ENCODE results near the gene CXCL9. TPM values are rescaled to one million over a fixed set of nuclear protein-coding genes. Genes with fewer than 3 reads are reported as not detected.

The CXCL9 gene
- total and polyA plus RNA-seq, 8 donors = 0.25 to 4.3 (median 0.81) TPM; not detected in 2

GRCh38 chr4:75953509-75953908 lies 53.8 kb downstream of the CXCL9 start:
- Histone ChIP-seq H3K4me3 (no peak overlapping the region), H3K27me3 (no peaks in the 10 kb centered on the region), H3K27ac (no peak overlapping the region), H3K9me3 (no peaks in the 10 kb centered on the region), H3K36me3 (peaks cover 60 to 100% (median 99%) of the 10 kb centered on the region in 4 donors), H3K4me1 (no peaks in the 10 kb centered on the region)
- TF ChIP-seq POLR2A (IDR thresholded peaks at IDR 0.05) (no peak), EP300 (IDR thresholded peaks at IDR 0.05) (no peak), POLR2AphosphoS5 (IDR thresholded peaks at IDR 0.05) (no peak), CTCF (IDR thresholded peaks at IDR 0.05) (no peak)
- 40 to 71% (median 55%) methylated on average over 2 of the region's 2 CpGs for WGBS, 5 donors
- intact Hi-C loops (cut with DNase I; ENCODE audit: low total_unique reads) = no loop called here
- no peak for DNase-seq

Other genes starting within 250 kb of the CXCL9 start
- not detected for gene PPEF2, start 105.1 kb downstream of the CXCL9 start, total RNA-seq
- not detected for gene PPEF2, start 105.1 kb downstream of the CXCL9 start, polyA plus RNA-seq
- 10 to 100 TPM in 3 of 5 donors, 1 to 10 TPM in 1, under 1 TPM in 1; 0.58 to 42.5 (median 20.2) TPM for gene NAAA, start 66.5 kb downstream of the CXCL9 start, total RNA-seq
- gene NAAA, start 66.5 kb downstream of the CXCL9 start, polyA plus RNA-seq = 10 to 100 TPM in 1 of 3 donors, 1 to 10 TPM in 2; 7.1 to 12.8 (median 8.3) TPM
- gene SDAD1, start 16.6 kb downstream of the CXCL9 start, total RNA-seq = 10 to 100 TPM; 14.6 to 42.7 (median 33.0) TPM
- 10 to 100 TPM; 10.7 to 17.3 (median 14.4) TPM for gene SDAD1, start 16.6 kb downstream of the CXCL9 start, polyA plus RNA-seq
- under 1 TPM in 1 of 5 donors, not detected in 4; 0.92 TPM for gene CXCL10, start 16.0 kb upstream of the CXCL9 start, total RNA-seq
- gene CXCL10, start 16.0 kb upstream of the CXCL9 start, polyA plus RNA-seq = 10 to 100 TPM in 1 of 3 donors, 1 to 10 TPM in 2; 1.3 to 25.6 (median 4.1) TPM
- gene CXCL11, start 28.6 kb upstream of the CXCL9 start, total RNA-seq = 1 to 10 TPM in 1 of 5 donors, under 1 TPM in 1, not detected in 3; 0.43 to 1.3 TPM
- gene CXCL11, start 28.6 kb upstream of the CXCL9 start, polyA plus RNA-seq = 1 to 10 TPM in 1 of 3 donors, under 1 TPM in 1, not detected in 1; 0.19 to 3.4 TPM
- 10 to 100 TPM in 1 of 5 donors, under 1 TPM in 2, not detected in 2; 0.45 to 26.3 (median 0.55) TPM for gene ART3, start 67.2 kb upstream of the CXCL9 start, total RNA-seq
- gene ART3, start 67.2 kb upstream of the CXCL9 start, polyA plus RNA-seq = under 1 TPM in 2 of 3 donors, not detected in 1; 0.46 to 0.90 TPM
- 10 to 100 TPM in 3 of 5 donors, 1 to 10 TPM in 2; 9.3 to 87.6 (median 10.3) TPM for gene NUP54, start 140.9 kb upstream of the CXCL9 start, total RNA-seq
- 10 to 100 TPM; 14.2 to 21.8 (median 21.5) TPM for gene NUP54, start 140.9 kb upstream of the CXCL9 start, polyA plus RNA-seq
- gene SCARB2, start 206.3 kb upstream of the CXCL9 start, total RNA-seq = 100 to 1,000 TPM in 3 of 5 donors, 10 to 100 TPM in 2; 84.0 to 293 (median 161) TPM
- 10 to 100 TPM; 30.4 to 55.3 (median 42.7) TPM for gene SCARB2, start 206.3 kb upstream of the CXCL9 start, polyA plus RNA-seq
- 1 to 10 TPM in 3 of 5 donors, under 1 TPM in 1, not detected in 1; under 0.01 to 9.5 (median 5.6) TPM for gene FAM47E, start 244.2 kb upstream of the CXCL9 start, total RNA-seq
- gene FAM47E, start 244.2 kb upstream of the CXCL9 start, polyA plus RNA-seq = 10 to 100 TPM in 1 of 3 donors, 1 to 10 TPM in 2; 6.2 to 10.8 (median 6.5) TPM

Data from stomach (tissue), 9 donors.